Natural killer cell (primary cell): ENCODE results near the gene RTN1. TPM values are rescaled to one million over a fixed set of nuclear protein-coding genes. Genes with fewer than 3 reads are reported as not detected.
A peak's percentile ranks its signal among the peaks of the same experiment; 100 is the strongest.

Experiments
- ATAC-seq, 3 donors: fragments of 150-1000 bp in 2 of 3; fragments of 200-7000 bp in 1 of 3; cut with Tn5 transposase; 1 replicate in 1 of 3; 2 replicates in 2 of 3; pipeline ENCODE4 v1.10.0; 2021; ENCODE audit warnings: mild to moderate bottlenecking in 2 of 3, moderate library complexity in 2 of 3
- DNase-seq, 2 donors: peaks; one replicate each; pipeline versions ENCODE4 v3.0.0 to v3.0.0-alpha.2; 2013 to 2021; ENCODE audit warnings: mixed read lengths in 1 of 2
- H3K27ac ChIP-seq: one replicate; pipeline ENCODE4 v1.5.1; 2013; ENCODE audit warnings: mild to moderate bottlenecking, low read length
- H3K27me3 ChIP-seq: one replicate; pipeline ENCODE4 v1.6.1; 2013; ENCODE audit warnings: low read length; ENCODE audit not compliant: control insufficient read depth, insufficient read depth
- H3K36me3 ChIP-seq: one replicate; pipeline ENCODE4 v1.6.1; 2013; ENCODE audit warnings: low read length; ENCODE audit not compliant: control insufficient read depth, insufficient read depth
- H3K4me1 ChIP-seq: one replicate; pipeline ENCODE4 v1.6.1; 2013; ENCODE audit warnings: low read length; ENCODE audit not compliant: control insufficient read depth, insufficient read depth
- H3K4me3 ChIP-seq: one replicate; pipeline ENCODE4 v1.5.1; 2013; ENCODE audit warnings: low read length
- H3K9me3 ChIP-seq: one replicate; pipeline ENCODE4 v1.6.1; 2013; ENCODE audit warnings: low read length; ENCODE audit not compliant: control insufficient read depth, insufficient read depth
- H3K27ac Mint-ChIP-seq, 2 donors: one replicate each; pipeline ENCODE4 v1.8.0; 2022; ENCODE audit warnings: mild to moderate bottlenecking in 2 of 2, mixed read lengths in 2 of 2, moderate library complexity in 1 of 2
- H3K27me3 Mint-ChIP-seq, 2 donors: one replicate each; pipeline ENCODE4 v1.8.0; 2022; ENCODE audit warnings: low read depth in 2 of 2, mixed read lengths in 2 of 2
- H3K36me3 Mint-ChIP-seq: one replicate; pipeline ENCODE4 v1.8.0; 2022; ENCODE audit warnings: mixed read lengths
- H3K4me1 Mint-ChIP-seq, 2 donors: one replicate each; pipeline ENCODE4 v1.8.0; 2022; ENCODE audit warnings: mixed read lengths in 2 of 2
- H3K4me3 Mint-ChIP-seq: one replicate; pipeline ENCODE4 v1.8.0; 2022; ENCODE audit warnings: mild to moderate bottlenecking, moderate library complexity, mixed read lengths
- H3K9me3 Mint-ChIP-seq, 2 donors: one replicate each; pipeline ENCODE4 v1.8.0; 2022; ENCODE audit warnings: mixed read lengths in 2 of 2
- WGBS: methylation state at CpG from one replicate; pipeline ENCODE4 v1.1.7; 2013; ENCODE audit warnings: missing lambda C conversion rate; ENCODE audit not compliant: insufficient coverage; 5-methylcytosine and 5-hydroxymethylcytosine counted together
- intact Hi-C: fragments of 100-400 bp; cut with micrococcal nuclease; formaldehyde crosslinking; loops from one replicate; pipeline ENCODE4 v1.14.2; 2022
- total RNA-seq, 4 donors: library from RNA; stranded (reverse); fragments of 120-200 nt in 1 of 4; gene quantifications; one replicate each; pipeline versions ENCODE4 v1.2.3 to v1.2.4, GENCODE V29; 2013 to 2022
- TF ChIP-seq, protein P1 (sequence below): fragments of 200-600 bp; IDR thresholded peaks from one replicate; pipeline ENCODE4 v1.8.0; 2022; ENCODE audit warnings: antibody characterized with exemption

RTN1 gene
- total RNA-seq, 3 donors from 2014 or later (not counting 1 experiment from before 2014, with no cell fraction given): 1.9 to 3.6 (median 2.3) TPM

DNA sequence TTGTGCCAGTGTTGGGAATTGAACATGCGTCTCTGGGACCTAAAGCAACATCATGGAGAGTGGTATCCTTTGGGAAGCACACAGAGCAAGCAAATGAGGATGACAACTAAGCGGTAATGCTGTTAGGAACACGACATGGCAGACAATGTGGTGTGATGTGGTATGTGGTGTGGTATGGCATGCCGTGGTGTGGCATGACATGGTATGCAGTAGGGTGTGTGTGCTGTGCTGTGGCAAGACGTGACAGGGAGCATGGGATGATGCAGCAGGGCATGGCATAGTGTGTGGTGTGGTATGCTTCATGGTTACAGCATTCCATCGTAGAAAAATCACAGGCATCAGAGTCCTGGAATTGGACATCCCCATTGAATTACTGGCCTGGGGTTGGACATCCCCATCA is 108.7 kb downstream of the RTN1 start:
- Histone ChIP-seq H3K4me3 (no peak overlapping the region), H3K9me3 (no peaks in the 10 kb centered on the region), H3K4me1 (no peaks in the 10 kb centered on the region), H3K36me3 (no peaks in the 10 kb centered on the region), H3K27ac (no peak overlapping the region), H3K27me3 (no peaks in the 10 kb centered on the region)
- intact Hi-C loops: no loop called here
- WGBS: 88% methylated on average over 6 of the region's 6 CpGs
- peak in 1 of 3 donors; percentile 21 for ATAC-seq
- Mint-ChIP-seq H3K27ac (no peak overlapping the region), H3K4me1 (no peaks in the 10 kb centered on the region), H3K36me3 (no peaks in the 10 kb centered on the region), H3K27me3 (peaks cover 0 to 5% of the 10 kb centered on the region in 2 donors), H3K4me3 (no peak overlapping the region), H3K9me3 (peaks cover 4 to 5% of the 10 kb centered on the region in 2 donors)
- no peak for DNase-seq
- TF ChIP-seq, protein P1, sequence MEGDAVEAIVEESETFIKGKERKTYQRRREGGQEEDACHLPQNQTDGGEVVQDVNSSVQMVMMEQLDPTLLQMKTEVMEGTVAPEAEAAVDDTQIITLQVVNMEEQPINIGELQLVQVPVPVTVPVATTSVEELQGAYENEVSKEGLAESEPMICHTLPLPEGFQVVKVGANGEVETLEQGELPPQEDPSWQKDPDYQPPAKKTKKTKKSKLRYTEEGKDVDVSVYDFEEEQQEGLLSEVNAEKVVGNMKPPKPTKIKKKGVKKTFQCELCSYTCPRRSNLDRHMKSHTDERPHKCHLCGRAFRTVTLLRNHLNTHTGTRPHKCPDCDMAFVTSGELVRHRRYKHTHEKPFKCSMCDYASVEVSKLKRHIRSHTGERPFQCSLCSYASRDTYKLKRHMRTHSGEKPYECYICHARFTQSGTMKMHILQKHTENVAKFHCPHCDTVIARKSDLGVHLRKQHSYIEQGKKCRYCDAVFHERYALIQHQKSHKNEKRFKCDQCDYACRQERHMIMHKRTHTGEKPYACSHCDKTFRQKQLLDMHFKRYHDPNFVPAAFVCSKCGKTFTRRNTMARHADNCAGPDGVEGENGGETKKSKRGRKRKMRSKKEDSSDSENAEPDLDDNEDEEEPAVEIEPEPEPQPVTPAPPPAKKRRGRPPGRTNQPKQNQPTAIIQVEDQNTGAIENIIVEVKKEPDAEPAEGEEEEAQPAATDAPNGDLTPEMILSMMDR: no peak

DNA sequence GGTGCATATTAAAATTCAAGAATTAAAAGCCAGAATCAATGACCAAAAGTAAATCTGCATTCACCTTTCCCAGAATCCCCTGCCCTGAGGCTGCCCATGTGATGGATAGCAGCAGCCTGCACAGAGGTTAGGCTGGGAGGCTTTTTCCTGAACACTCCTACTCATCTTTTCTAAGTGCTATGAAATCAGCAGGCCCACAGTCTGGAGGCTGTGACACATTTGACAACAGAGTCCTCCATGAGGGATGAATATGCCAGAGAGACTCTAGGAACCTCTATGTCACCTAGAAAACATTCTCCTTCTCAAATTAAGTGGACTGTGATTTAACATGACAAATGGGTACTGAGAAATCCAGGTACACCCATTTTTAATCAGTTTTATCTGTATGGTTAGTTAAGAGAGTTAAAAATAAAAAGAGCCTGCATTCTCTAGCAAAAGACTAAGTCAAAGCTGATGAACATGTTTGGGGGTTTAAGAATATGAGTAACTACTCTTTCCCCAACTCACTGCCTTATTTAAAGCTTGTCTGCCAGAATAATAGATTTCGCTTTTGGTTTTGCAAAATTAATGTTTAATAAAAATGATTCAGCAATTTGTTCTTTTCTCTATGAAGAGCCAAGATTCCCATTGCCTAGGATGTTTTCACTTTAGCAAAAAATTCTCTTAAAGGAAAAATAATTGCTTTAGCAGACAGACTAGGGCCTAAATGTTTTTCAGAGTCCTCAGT is 115.0 kb downstream of the RTN1 start:
- whole genome bisulfite sequencing: no CpG with 5 or more reads among the region's 1 CpG
- DNase-seq: no peak

DNA sequence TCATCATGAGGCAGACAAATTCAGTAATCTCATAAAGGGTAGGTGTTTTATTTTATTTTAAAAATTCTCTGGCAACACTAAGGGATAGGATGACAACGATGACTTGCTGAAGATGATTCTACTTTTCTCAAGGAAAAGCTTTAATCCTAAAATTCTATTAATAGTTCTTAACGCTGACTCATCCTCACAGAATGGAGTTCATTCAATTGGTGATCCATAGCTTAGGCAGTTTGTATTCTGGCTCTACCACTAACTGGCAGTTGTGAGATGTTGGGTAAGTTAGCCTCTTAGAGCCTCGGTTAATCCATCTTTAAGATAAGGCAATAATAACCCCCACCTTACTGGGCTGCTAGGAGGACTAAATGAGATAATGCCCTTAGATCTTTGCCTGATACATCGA is 116.3 kb downstream of the RTN1 start:
- Histone ChIP-seq H3K36me3 (no peaks in the 10 kb centered on the region), H3K9me3 (no peaks in the 10 kb centered on the region), H3K4me3 (no peak overlapping the region), H3K4me1 (no peaks in the 10 kb centered on the region), H3K27ac (no peak overlapping the region), H3K27me3 (no peaks in the 10 kb centered on the region)
- peaks cover 4% of the 10 kb centered on the region in 2 donors for H3K9me3 Mint-ChIP-seq
- H3K27ac Mint-ChIP-seq: no peak overlapping the region
- WGBS: 100% methylated on average over 1 of the region's 4 CpGs
- ATAC-seq: no peak
- H3K4me3 Mint-ChIP-seq: no peak overlapping the region
- H3K27me3 Mint-ChIP-seq: peaks cover 0 to 5% of the 10 kb centered on the region in 2 donors
- intact Hi-C loops: no loop called here
- TF ChIP-seq, protein P1: no peak
- H3K4me1 Mint-ChIP-seq: no peaks in the 10 kb centered on the region
- no peak for DNase-seq
- H3K36me3 Mint-ChIP-seq: no peaks in the 10 kb centered on the region

More for the DNA sequence above, 115.0 kb downstream of the RTN1 start:
- Mint-ChIP-seq H3K27ac (no peak overlapping the region), H3K4me1 (no peaks in the 10 kb centered on the region), H3K4me3 (no peak overlapping the region), H3K36me3 (no peaks in the 10 kb centered on the region), H3K27me3 (peaks cover 0 to 5% of the 10 kb centered on the region in 2 donors), H3K9me3 (peaks cover 4 to 5% of the 10 kb centered on the region in 2 donors)
- Histone ChIP-seq H3K4me1 (no peaks in the 10 kb centered on the region), H3K36me3 (no peaks in the 10 kb centered on the region), H3K4me3 (no peak overlapping the region), H3K27me3 (no peaks in the 10 kb centered on the region), H3K9me3 (no peaks in the 10 kb centered on the region), H3K27ac (no peak overlapping the region)
- ATAC-seq: no peak
- intact Hi-C loops: no loop called here
- TF ChIP-seq, protein P1: no peak

DNA sequence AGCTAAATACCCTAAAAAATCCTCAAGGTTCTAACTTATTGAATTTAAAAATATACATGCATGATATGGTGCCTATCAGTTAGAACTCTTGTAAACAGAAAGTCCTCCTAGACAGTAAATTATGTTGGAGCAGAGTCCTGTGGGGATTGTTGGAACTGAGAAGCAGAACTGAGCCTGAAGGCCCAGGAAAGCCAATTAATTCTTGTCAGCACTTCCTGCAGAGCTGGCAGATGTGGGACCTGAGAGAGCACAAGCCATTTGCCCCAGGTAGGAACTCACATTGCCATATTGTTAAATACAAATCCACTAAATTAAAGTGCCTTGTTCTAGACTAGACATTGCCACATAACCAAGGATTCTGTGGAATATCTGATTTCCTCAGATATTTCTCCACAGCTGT is 117.1 kb downstream of the RTN1 start:
- H3K4me3 Mint-ChIP-seq: no peak overlapping the region
- no peaks in the 10 kb centered on the region for H3K27me3 ChIP-seq
- H3K4me1 Mint-ChIP-seq: no peaks in the 10 kb centered on the region
- no peaks in the 10 kb centered on the region for H3K9me3 ChIP-seq
- H3K36me3 Mint-ChIP-seq: no peaks in the 10 kb centered on the region
- ATAC-seq (no peak), DNase-seq (no peak)
- no peak overlapping the region for H3K27ac ChIP-seq
- intact Hi-C loops: no loop called here
- TF ChIP-seq, protein P1: no peak
- no peaks in the 10 kb centered on the region for H3K36me3 ChIP-seq
- H3K4me3 ChIP-seq: no peak overlapping the region
- H3K27me3 Mint-ChIP-seq: peaks cover 0 to 5% of the 10 kb centered on the region in 2 donors
- H3K9me3 Mint-ChIP-seq: peaks cover 2% of the 10 kb centered on the region in 2 donors
- H3K27ac Mint-ChIP-seq: no peak overlapping the region
- H3K4me1 ChIP-seq: no peaks in the 10 kb centered on the region
